Adrenal gland (tissue), 12 donors: Measurements from ENCODE around the gene LHFPL2. TPM values are rescaled to one million over a fixed set of nuclear protein-coding genes. Genes with fewer than 3 reads are reported as not detected.

Source experiments
- DNase-seq, 7 donors: peaks; one replicate each; pipeline ENCODE4 v3.0.0-alpha.2; 2019 to 2020
- H3K27ac ChIP-seq, 5 donors: fragments of 200-600 bp; sonication (generic) in 4 of 5; 1 replicate in 3 of 5; 2 replicates in 2 of 5; pipeline versions ENCODE4 v1.5.1 to v1.8.0; 2016 to 2020; ENCODE audit warnings: mild to moderate bottlenecking in 1 of 5
- H3K27me3 ChIP-seq: fragments of 200-600 bp; 2 replicates; pipeline ENCODE4 v1.8.0; 2021
- H3K36me3 ChIP-seq, 2 donors: fragments of 200-600 bp; replicated peaks in 1 of 2; 1 replicate in 1 of 2; 2 replicates in 1 of 2; pipeline versions ENCODE4 v1.5.1 to v1.8.0; 2018 to 2022
- H3K4me1 ChIP-seq, 2 donors: fragments of 200-600 bp; replicated peaks in 1 of 2; 1 replicate in 1 of 2; 2 replicates in 1 of 2; pipeline versions ENCODE4 v1.5.1 to v1.8.0; 2018 to 2021
- H3K4me3 ChIP-seq, 4 donors: fragments of 200-600 bp; sonication (generic) in 3 of 4; one replicate each; pipeline ENCODE4 v1.5.1; 2016 to 2018
- H3K9me3 ChIP-seq, 3 donors: fragments of 200-600 bp; sonication (generic) in 1 of 3; replicated peaks in 1 of 3; 1 replicate in 2 of 3; 2 replicates in 1 of 3; pipeline versions ENCODE4 v1.5.1 to v1.8.0; 2016 to 2021
- CTCF ChIP-seq, 6 experiments: fragments of 450-650 bp in 4 of 6; fragments of 200-600 bp in 2 of 6; sonication (generic) in 1 of 6; IDR thresholded peaks; 1 replicate in 5 of 6; 2 replicates in 1 of 6; pipeline versions ENCODE4 v1.5.1 to v1.8.0; 2016 to 2021; ENCODE audit warnings: antibody characterized with exemption in 6 of 6, mild to moderate bottlenecking in 2 of 6, moderate library complexity in 1 of 6
- POLR2A ChIP-seq, 2 donors: fragments of 450-650 bp; IDR thresholded peaks; one replicate each; pipeline ENCODE4 v1.6.1; 2017; ENCODE audit warnings: antibody characterized with exemption in 2 of 2, mild to moderate bottlenecking in 2 of 2, moderate library complexity in 1 of 2
- WGBS, 4 donors: extraction: QIAGEN DNeasy Blood & Tissue Kit in 2 of 4; methylation state at CpG; one replicate each; pipeline versions ENCODE4 v1.1.5 to v1.1.7; 2013 to 2017; 5-methylcytosine and 5-hydroxymethylcytosine counted together
- intact Hi-C, 2 donors: fragments of 100-400 bp; cut with DNase I; formaldehyde crosslinking; loops; one replicate each; pipeline versions ENCODE4 v1.14.1 to v1.15.0; 2022 to 2023
- polyA plus RNA-seq, 3 donors: library from polyadenylated mRNA; stranded (reverse); fragments of 200-250 nt in 2 of 3; fragments of 350-450 nt in 1 of 3; fragmentation: Illumina TruSeq in 1 of 3; extraction: RNeasy Lipid Tissue Mini Kit (QIAGEN cat#74804) in 1 of 3; gene quantifications; one replicate each; pipeline ENCODE4 v1.2.3, GENCODE V29; 2013 to 2014
- total RNA-seq, 9 donors: library from RNA; depleted of rRNA in 4 of 9; stranded (reverse); fragments of >200 nt in 4 of 9; fragments of 120-200 nt in 1 of 9; fragmentation: NEBNext Ultra II Directional in 1 of 9; extraction: Animal tissue kit (Norgen Biotek cat#: 25700) in 1 of 9; gene quantifications; one replicate each; pipeline versions ENCODE4 v1.1.0 to v1.2.4, GENCODE V29; 2013 to 2023
- donor health status: healthy with polysubstance abuse.
- donor health status: Bipolar disorder and iron deficiency.
- donor health status: DM: yes; HTN: yes; CAD: no.
- donor health status: DM: no; HTN: no; CAD: no.
- donor health status: DM: no; HTN: no; CAD: no.
- donor health status: DM: yes; HTN: yes; CAD: no.

LHFPL2 gene
- total and polyA plus RNA-seq, 12 donors, result 8.0 to 68.4 (median 44.9) TPM

GRCh38 chr5:78565395-78565794 lies 83.2 kb downstream of the LHFPL2 start:
- intact Hi-C loops, result no loop called here
- Histone ChIP-seq H3K9me3 (no peaks in the 10 kb centered on the region), H3K4me1 (peaks cover 35 to 62% of the 10 kb centered on the region in 2 donors), H3K27ac (no peak overlapping the region), H3K4me3 (no peak overlapping the region), H3K36me3 (no peaks in the 10 kb centered on the region), H3K27me3 (no peaks in the 10 kb centered on the region)
- TF ChIP-seq CTCF (IDR thresholded peaks at IDR 0.05) (no peak), POLR2A (IDR thresholded peaks at IDR 0.05) (no peak)
- no peak for DNase-seq
- WGBS, 4 donors, result 86 to 97% (median 94%) methylated on average over 1 of the region's 1 CpG

- 62 to 75% (median 67%) methylated on average over 2 of the region's 2 CpGs for WGBS, 4 donors
- intact Hi-C loops, result no loop called here
- peak overlapping the region in 2 of 5 donors; percentile 38 to 58 for H3K27ac ChIP-seq
- no peaks in the 10 kb centered on the region for H3K27me3 ChIP-seq
- DNase-seq, result no peak
- peaks cover 22 to 46% of the 10 kb centered on the region in 2 donors for H3K4me1 ChIP-seq
- TF ChIP-seq CTCF (IDR thresholded peaks at IDR 0.05), result no peak
- no peak for TF ChIP-seq POLR2A (IDR thresholded peaks at IDR 0.05)
- H3K36me3 ChIP-seq, result no peaks in the 10 kb centered on the region
- H3K9me3 ChIP-seq, result no peaks in the 10 kb centered on the region
- no peak overlapping the region for H3K4me3 ChIP-seq
These were observed 85.0 kb downstream of the LHFPL2 start for GRCh38 chr5:78563621-78564020.

- intact Hi-C loops, result no loop called here
- DNase-seq, result peak in 1 of 7 donors; percentile 46
- Histone ChIP-seq H3K36me3 (no peaks in the 10 kb centered on the region), H3K27me3 (no peaks in the 10 kb centered on the region), H3K9me3 (no peaks in the 10 kb centered on the region), H3K4me3 (no peak overlapping the region), H3K4me1 (peaks cover 14 to 38% of the 10 kb centered on the region in 2 donors), H3K27ac (no peak overlapping the region)
- 84 to 92% (median 90%) methylated on average over 3 of the region's 3 CpGs for WGBS, 4 donors
- TF ChIP-seq POLR2A (IDR thresholded peaks at IDR 0.05), result no peak
- TF ChIP-seq CTCF (IDR thresholded peaks at IDR 0.05), result no peak
These were observed 85.8 kb downstream of the LHFPL2 start for GRCh38 chr5:78562714-78563330.

- TF ChIP-seq POLR2A (IDR thresholded peaks at IDR 0.05) (no peak), CTCF (IDR thresholded peaks at IDR 0.05) (no peak)
- Histone ChIP-seq H3K4me3 (no peak overlapping the region), H3K27ac (peak overlapping the region in 1 of 5 donors; percentile 5), H3K4me1 (peaks cover 6 to 33% of the 10 kb centered on the region in 2 donors), H3K9me3 (no peaks in the 10 kb centered on the region), H3K27me3 (no peaks in the 10 kb centered on the region), H3K36me3 (no peaks in the 10 kb centered on the region)
- peak in 1 of 7 donors; percentile 39 for DNase-seq
- WGBS, 4 donors, result 94 to 100% (median 98%) methylated on average over 2 to 3 of the region's 3 CpGs
- intact Hi-C loops, result no loop called here
These were observed 86.6 kb downstream of the LHFPL2 start for GRCh38 chr5:78562001-78562400.
